Smooth muscle cell (in vitro differentiated cells): ENCODE data around the gene KCTD1. TPM values are rescaled to one million over a fixed set of nuclear protein-coding genes. Genes with fewer than 3 reads are reported as not detected.

Source experiments
- DNase-seq: peaks from one replicate; lab custom pipeline; 2025; ENCODE audit not compliant: unreplicated experiment; lab: John Stamatoyannopoulos, UW
- H2AFZ ChIP-seq: fragments of 200-600 bp; sonication (generic); 2 replicates; pipeline ENCODE4 v1.6.0; 2016; ENCODE audit warnings: antibody characterized with exemption, low read depth, mild to moderate bottlenecking
- H3F3A ChIP-seq: fragments of 200-600 bp; sonication (generic); 2 replicates; pipeline ENCODE4 v1.6.0; 2017; ENCODE audit warnings: antibody characterized with exemption, low read depth
- H3K27ac ChIP-seq: fragments of 200-600 bp; sonication (generic); 2 replicates; pipeline ENCODE4 v1.5.1; 2016; ENCODE audit warnings: low read depth, mild to moderate bottlenecking
- H3K27me3 ChIP-seq: fragments of 200-600 bp; sonication (generic); 2 replicates; pipeline ENCODE4 v1.6.1; 2016; ENCODE audit warnings: low read depth, mild to moderate bottlenecking
- H3K36me3 ChIP-seq: fragments of 200-600 bp; sonication (generic); 2 replicates; pipeline ENCODE4 v1.5.1; 2016; ENCODE audit warnings: low read depth
- H3K4me1 ChIP-seq: fragments of 200-600 bp; sonication (generic); 2 replicates; pipeline ENCODE4 v1.5.1; 2016; ENCODE audit warnings: low read depth
- H3K4me2 ChIP-seq: fragments of 200-600 bp; sonication (generic); 2 replicates; pipeline ENCODE4 v1.6.0; 2016; ENCODE audit warnings: mild to moderate bottlenecking
- H3K4me3 ChIP-seq: fragments of 200-600 bp; sonication (generic); 2 replicates; pipeline ENCODE4 v1.5.1; 2016; ENCODE audit warnings: mild to moderate bottlenecking
- H3K79me2 ChIP-seq: fragments of 200-600 bp; sonication (generic); 2 replicates; pipeline ENCODE4 v1.6.0; 2016; ENCODE audit warnings: low read depth, mild to moderate bottlenecking
- H3K9ac ChIP-seq: fragments of 200-600 bp; sonication (generic); 2 replicates; pipeline ENCODE4 v1.6.0; 2016; ENCODE audit warnings: low read depth
- H3K9me3 ChIP-seq: fragments of 200-600 bp; sonication (generic); replicated peaks from 2 replicates; pipeline ENCODE4 v1.5.1; 2016; ENCODE audit warnings: low read depth
- H4K20me1 ChIP-seq: fragments of 200-600 bp; sonication (generic); 2 replicates; pipeline ENCODE4 v1.6.0; 2016; ENCODE audit warnings: low read depth
- CTCF ChIP-seq: fragments of 200-600 bp; sonication (generic); IDR thresholded peaks from 2 replicates; pipeline ENCODE4 v1.5.1; 2017; ENCODE audit warnings: borderline replicate concordance, mild to moderate bottlenecking, antibody characterized with exemption; ENCODE audit not compliant: insufficient read depth, poor library complexity, severe bottlenecking
- WGBS: methylation state at CpG from one replicate; pipeline ENCODE4 v1.1.7; 2016; ENCODE audit warnings: low lambda C conversion rate; 5-methylcytosine and 5-hydroxymethylcytosine counted together
- polyA plus RNA-seq: library from polyadenylated mRNA; unstranded; fragments of >200 nt; fragmentation: Nextera tagmentation; extraction: Ambion mirVana; gene quantifications from 2 replicates; pipeline ENCODE4 v1.2.1, GENCODE V29; 2016
- total RNA-seq: library from RNA; depleted of rRNA; stranded (reverse); fragments of >200 nt; gene quantifications from 2 replicates; pipeline ENCODE4 v1.2.3, GENCODE V29; 2014

Gene KCTD1
- total and polyA plus RNA-seq, 2 experiments from 2014 or later = 2.3 to 11.4 TPM

GRCh38 chr18:26407736-26408601 lies 140.4 kb downstream of the KCTD1 start:
- TF ChIP-seq CTCF = no peak
- H3K4me1 ChIP-seq = no peaks in the 10 kb centered on the region
- no peaks in the 10 kb centered on the region for H3F3A ChIP-seq
- no peak overlapping the region for H3K9ac ChIP-seq
- H3K36me3 ChIP-seq = no peaks in the 10 kb centered on the region
- H3K27me3 ChIP-seq = peaks cover 3% of the 10 kb centered on the region
- H3K27ac ChIP-seq = no peak overlapping the region
- H3K4me3 ChIP-seq = no peak overlapping the region
- no peaks in the 10 kb centered on the region for H3K9me3 ChIP-seq
- no peak overlapping the region for H2AFZ ChIP-seq
- H3K4me2 ChIP-seq = no peak overlapping the region
- H3K79me2 ChIP-seq = no peaks in the 10 kb centered on the region
- no peak for DNase-seq
- no peaks in the 10 kb centered on the region for H4K20me1 ChIP-seq
- 91% methylated on average over 16 of the region's 16 CpGs for WGBS

- Histone ChIP-seq H3K36me3 (no peaks in the 10 kb centered on the region), H3K27me3 (peaks cover 3% of the 10 kb centered on the region), H3K4me2 (no peak overlapping the region), H2AFZ (no peak overlapping the region), H3K9ac (no peak overlapping the region), H3K4me3 (no peak overlapping the region), H3K4me1 (no peaks in the 10 kb centered on the region), H3K27ac (no peak overlapping the region), H3K9me3 (no peaks in the 10 kb centered on the region), H3F3A (no peaks in the 10 kb centered on the region), H4K20me1 (no peaks in the 10 kb centered on the region), H3K79me2 (no peaks in the 10 kb centered on the region)
- WGBS = 82% methylated on average over 15 of the region's 15 CpGs
- TF ChIP-seq CTCF = no peak
- DNase-seq = no peak
These were observed 141.4 kb downstream of the KCTD1 start for GRCh38 chr18:26406854-26407517.

- DNase-seq = no peak
These were observed 142.0 kb downstream of the KCTD1 start for GRCh38 chr18:26406324-26406723.

More at GRCh38 chr18:26406324-26406723, 142.0 kb downstream of the KCTD1 start:
- Histone ChIP-seq H3K79me2 (no peaks in the 10 kb centered on the region), H3K4me3 (no peak overlapping the region), H3K9ac (no peak overlapping the region), H3K4me2 (no peak overlapping the region), H3K4me1 (no peaks in the 10 kb centered on the region), H3F3A (no peaks in the 10 kb centered on the region), H2AFZ (no peak overlapping the region), H3K9me3 (no peaks in the 10 kb centered on the region), H4K20me1 (no peaks in the 10 kb centered on the region), H3K36me3 (no peaks in the 10 kb centered on the region), H3K27me3 (peaks cover 3% of the 10 kb centered on the region), H3K27ac (no peak overlapping the region)
- 89% methylated on average over 12 of the region's 12 CpGs for WGBS
- no peak for TF ChIP-seq CTCF
